ENCODE data around the gene OAS3.

The OAS3 gene

DNA sequence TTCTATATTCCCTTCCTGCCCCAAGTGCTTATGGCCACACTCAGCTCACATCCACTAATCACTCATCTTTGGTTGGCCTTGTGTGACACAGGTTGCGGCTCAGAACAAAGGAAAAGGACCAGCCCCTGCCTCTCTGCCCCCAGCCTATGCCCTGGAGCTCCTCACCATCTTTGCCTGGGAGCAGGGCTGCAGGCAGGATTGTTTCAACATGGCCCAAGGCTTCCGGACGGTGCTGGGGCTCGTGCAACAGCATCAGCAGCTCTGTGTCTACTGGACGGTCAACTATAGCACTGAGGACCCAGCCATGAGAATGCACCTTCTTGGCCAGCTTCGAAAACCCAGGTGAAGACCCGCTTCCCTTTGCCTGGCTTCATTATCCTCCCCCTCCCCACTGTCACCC lies 24.3 kb downstream of the OAS3 start:
- FAIRE-seq: no peak

DNA sequence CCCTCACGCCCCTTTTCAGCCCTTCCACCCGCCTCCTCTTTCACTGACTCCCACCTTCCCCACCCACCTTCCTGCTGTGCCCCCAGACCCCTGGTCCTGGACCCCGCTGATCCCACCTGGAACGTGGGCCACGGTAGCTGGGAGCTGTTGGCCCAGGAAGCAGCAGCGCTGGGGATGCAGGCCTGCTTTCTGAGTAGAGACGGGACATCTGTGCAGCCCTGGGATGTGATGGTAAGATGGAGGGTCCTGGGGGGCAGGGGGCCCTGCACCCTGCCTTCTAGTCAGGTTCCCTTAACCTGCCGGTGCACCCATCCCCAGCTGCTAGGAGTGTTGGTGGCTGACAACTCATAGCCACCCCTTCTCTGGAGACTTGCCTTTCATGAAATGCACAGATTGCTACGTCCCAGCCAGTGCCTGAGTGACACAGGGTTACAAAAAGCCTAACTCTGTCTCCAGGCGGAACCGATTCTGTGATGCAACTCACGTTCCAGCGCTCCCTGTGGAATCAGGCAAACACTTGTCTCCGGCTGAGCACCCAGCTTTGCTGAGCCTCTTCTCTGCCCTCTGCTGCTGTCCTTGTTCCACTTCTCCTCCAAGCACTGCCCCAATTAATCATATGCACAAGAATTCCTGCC lies 25.1 kb downstream of the OAS3 start:
- FAIRE-seq: no peak

DNA sequence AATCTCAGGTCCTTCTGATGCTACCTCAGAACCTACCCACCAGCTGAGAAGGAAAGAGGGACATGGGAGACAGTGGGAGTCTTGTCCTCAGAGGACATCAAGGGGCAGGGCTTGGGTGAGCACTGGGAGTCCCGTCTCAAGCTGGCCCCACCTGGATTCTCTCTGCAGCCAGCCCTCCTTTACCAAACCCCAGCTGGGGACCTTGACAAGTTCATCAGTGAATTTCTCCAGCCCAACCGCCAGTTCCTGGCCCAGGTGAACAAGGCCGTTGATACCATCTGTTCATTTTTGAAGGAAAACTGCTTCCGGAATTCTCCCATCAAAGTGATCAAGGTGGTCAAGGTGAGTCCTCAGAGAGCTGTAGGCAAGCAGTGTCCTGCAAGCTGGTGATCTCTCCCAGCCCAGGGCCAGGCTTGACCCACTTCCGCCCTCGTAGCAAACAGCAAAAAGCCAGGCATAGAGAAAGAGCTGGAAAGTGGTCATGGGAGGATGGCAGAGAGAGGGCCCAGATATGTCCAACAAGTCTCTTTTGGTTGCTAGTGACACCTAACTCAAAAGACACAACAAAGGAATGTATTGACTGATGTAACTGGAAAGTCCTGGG lies 25.9 kb downstream of the OAS3 start:
- no peak for FAIRE-seq

DNA sequence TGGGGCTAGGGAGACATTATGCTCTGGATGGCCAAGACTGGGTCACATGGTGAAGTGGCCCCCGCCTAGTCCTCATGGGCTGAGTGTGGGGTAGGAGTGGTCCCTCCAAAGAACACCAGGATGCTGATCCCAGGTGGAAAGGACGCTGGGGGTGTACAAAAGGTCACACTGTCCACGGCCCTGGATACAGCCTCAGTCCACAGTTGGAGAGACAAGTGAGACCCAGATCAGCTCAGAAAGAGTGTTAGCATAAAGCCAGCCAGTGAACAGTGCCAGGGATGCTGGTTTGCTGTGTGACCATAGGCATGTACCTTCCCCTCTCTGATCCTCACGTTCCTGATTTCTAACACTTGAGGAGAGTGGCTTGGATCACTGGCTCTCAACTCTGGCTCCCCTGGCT lies 26.6 kb downstream of the OAS3 start:
- FAIRE-seq: no peak

DNA sequence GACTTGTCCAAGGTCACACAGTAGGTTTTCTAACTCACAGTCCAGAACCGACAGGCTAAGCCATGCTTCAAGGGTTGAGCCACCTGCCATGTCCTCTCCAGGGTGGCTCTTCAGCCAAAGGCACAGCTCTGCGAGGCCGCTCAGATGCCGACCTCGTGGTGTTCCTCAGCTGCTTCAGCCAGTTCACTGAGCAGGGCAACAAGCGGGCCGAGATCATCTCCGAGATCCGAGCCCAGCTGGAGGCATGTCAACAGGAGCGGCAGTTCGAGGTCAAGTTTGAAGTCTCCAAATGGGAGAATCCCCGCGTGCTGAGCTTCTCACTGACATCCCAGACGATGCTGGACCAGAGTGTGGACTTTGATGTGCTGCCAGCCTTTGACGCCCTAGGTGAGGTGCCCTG lies 27.4 kb downstream of the OAS3 start:
- FAIRE-seq: no peak

DNA sequence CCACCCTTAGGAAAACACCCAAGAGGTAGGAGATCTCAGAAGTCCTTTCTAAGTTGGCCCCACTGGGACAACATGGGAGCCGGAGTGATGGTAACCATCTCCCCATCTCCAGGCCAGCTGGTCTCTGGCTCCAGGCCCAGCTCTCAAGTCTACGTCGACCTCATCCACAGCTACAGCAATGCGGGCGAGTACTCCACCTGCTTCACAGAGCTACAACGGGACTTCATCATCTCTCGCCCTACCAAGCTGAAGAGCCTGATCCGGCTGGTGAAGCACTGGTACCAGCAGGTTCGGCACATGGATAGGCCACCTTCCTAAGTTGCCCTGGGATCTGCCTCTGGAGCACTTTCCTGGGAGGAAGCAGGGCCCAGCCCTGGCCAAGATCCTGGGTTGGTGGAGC lies 29.0 kb downstream of the OAS3 start:
- FAIRE-seq: no peak

DNA sequence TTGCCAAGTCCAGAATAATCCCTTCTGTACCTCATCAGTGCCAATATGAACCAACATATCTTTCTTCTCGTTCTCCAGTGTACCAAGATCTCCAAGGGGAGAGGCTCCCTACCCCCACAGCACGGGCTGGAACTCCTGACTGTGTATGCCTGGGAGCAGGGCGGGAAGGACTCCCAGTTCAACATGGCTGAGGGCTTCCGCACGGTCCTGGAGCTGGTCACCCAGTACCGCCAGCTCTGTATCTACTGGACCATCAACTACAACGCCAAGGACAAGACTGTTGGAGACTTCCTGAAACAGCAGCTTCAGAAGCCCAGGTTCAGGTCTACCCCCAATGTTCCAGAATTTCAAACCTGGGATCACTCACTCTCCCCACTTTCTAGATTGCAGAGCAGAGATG lies 29.6 kb downstream of the OAS3 start:
- no peak for FAIRE-seq

DNA sequence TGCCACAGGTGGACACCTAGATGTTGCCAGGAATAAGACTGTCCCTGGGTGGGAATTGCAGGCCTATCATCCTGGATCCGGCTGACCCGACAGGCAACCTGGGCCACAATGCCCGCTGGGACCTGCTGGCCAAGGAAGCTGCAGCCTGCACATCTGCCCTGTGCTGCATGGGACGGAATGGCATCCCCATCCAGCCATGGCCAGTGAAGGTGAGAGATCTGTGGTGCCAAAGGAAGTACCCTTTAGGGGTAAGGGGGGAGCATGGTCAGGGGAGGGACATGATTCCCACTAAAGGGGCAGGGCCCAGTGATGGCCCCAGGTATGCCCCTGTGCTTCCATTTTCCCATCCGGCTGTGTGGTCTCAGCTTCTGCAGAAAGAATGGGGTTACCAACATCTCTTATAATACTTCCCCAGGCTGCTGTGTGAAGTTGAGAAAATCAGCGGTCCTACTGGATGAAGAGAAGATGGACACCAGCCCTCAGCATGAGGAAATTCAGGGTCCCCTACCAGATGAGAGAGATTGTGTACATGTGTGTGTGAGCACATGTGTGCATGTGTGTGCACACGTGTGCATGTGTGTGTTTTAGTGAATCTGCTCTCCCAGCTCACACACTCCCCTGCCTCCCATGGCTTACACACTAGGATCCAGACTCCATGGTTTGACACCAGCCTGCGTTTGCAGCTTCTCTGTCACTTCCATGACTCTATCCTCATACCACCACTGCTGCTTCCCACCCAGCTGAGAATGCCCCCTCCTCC lies 31.5 kb downstream of the OAS3 start:
- no peak for FAIRE-seq

DNA sequence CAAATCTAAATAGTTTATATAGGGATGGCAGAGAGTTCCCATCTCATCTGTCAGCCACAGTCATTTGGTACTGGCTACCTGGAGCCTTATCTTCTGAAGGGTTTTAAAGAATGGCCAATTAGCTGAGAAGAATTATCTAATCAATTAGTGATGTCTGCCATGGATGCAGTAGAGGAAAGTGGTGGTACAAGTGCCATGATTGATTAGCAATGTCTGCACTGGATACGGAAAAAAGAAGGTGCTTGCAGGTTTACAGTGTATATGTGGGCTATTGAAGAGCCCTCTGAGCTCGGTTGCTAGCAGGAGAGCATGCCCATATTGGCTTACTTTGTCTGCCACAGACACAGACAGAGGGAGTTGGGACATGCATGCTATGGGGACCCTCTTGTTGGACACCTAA lies 32.1 kb downstream of the OAS3 start:
- no peak for FAIRE-seq

DNA sequence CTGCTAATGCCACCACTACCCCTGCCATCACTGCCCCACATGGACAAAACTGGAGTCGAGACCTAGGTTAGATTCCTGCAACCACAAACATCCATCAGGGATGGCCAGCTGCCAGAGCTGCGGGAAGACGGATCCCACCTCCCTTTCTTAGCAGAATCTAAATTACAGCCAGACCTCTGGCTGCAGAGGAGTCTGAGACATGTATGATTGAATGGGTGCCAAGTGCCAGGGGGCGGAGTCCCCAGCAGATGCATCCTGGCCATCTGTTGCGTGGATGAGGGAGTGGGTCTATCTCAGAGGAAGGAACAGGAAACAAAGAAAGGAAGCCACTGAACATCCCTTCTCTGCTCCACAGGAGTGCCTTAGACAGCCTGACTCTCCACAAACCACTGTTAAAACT lies 33.0 kb downstream of the OAS3 start:
- FAIRE-seq: no peak

DNA sequence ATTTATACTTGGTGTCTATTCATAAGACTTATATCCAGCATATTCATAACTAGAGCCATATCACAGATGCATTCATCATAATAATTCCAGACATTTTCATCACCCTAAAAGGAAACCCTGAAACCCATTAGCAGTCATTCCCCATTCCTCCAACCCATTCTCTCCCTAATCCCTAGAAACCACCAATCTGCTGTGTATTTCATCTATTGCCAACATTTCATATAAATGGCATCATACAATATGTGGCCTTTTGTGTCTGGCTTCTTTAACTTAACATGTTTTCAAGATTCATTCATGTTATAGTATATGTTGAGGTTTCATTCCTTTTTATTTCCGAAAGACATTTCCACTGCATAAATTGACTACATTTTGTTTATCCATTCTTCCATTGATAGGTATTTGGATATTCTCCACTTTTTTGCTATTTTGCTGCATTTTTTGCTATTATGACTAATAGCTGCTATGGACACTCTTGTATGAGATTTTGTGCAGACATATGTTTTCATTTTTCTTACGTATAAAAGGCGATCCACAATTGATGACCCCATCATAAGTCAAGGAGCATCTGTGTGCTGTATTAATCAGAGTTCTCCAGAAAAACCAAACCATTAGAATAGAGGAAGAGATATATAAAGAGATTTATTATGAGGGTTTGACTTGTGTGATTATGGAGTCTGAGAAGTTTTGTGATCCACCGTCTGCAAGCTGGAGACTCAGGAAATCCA lies 34.9 kb downstream of the OAS3 start:
- no peak for FAIRE-seq

DNA sequence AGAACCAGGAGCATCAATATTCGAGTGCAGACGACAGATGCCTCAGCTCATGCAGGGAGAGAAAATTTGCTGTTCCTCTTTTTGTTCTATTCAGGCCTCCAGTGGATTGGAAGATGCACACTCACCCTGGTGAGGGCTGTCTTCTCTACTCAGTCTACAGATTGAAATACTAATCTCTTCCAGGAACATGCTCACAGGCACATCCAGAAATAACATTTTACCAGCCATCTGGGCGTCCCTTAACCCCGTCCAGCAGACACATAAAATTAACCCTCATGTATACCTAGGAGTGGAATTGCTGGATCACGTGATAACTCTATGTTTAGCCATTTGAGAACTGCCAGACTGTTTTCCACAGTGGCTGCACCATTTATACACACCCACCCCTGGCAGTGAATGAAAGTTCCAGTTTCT lies 35.6 kb downstream of the OAS3 start:
- no peak for FAIRE-seq

DNA sequence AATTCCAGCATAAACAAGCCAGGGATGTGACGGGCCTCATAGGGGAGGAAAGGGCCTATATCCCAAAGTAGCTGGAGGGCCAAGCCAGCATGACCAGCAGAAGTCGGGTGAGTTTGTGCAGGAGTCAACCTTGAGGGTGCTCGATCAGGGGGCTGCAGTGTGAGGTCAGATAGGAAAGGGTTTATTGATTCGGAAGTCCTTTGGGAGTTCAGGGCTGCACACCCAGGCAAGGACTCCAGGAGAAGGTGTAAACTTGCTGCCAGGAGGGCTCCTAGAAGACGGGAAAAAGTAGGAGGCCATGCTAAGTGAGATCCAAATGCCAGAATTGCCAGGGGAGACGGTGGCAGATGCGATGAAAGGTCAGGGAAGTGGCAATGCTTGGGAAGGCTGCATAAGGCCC lies 36.6 kb downstream of the OAS3 start:
- no peak for FAIRE-seq

DNA sequence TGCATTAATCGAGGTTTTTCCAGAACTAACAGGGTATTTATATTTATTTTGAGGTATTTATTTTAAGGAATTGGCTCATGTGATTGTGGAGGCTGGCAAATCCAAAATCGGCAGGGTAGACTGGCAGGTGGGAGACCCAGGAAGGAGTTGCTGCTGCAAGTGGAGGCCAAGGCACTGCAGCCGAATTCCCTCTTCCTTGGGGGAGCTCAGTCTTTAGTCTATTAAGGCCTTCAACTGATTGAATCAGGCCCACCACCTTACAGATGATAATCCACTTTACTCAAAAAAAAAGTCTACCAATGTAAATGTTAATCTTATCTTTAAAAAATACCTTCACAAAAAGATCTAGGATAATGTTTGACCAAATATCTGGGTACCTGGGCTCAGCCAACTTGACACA lies 38.9 kb downstream of the OAS3 start:
- FAIRE-seq: no peak

DNA sequence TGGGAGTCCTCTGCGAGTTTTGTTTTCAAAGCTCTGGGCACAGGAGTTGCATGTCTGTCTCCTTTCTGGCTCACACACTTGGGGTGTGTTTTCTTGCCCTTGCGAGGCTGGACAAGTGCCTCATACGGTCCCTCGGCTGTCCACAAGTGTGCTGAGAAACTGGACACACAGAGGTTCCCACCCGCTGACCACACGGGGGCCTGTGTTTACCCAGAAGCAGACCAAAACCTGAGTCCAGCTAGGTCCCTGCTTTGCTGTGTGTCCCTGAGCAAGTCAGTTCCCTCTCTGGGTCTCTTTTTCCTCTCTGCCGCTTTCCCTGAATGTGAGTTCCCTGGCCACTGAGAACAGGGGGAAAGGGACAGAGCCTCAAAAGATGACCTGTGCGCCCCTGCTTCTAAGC lies 39.4 kb downstream of the OAS3 start:
- FAIRE-seq: no peak

DNA sequence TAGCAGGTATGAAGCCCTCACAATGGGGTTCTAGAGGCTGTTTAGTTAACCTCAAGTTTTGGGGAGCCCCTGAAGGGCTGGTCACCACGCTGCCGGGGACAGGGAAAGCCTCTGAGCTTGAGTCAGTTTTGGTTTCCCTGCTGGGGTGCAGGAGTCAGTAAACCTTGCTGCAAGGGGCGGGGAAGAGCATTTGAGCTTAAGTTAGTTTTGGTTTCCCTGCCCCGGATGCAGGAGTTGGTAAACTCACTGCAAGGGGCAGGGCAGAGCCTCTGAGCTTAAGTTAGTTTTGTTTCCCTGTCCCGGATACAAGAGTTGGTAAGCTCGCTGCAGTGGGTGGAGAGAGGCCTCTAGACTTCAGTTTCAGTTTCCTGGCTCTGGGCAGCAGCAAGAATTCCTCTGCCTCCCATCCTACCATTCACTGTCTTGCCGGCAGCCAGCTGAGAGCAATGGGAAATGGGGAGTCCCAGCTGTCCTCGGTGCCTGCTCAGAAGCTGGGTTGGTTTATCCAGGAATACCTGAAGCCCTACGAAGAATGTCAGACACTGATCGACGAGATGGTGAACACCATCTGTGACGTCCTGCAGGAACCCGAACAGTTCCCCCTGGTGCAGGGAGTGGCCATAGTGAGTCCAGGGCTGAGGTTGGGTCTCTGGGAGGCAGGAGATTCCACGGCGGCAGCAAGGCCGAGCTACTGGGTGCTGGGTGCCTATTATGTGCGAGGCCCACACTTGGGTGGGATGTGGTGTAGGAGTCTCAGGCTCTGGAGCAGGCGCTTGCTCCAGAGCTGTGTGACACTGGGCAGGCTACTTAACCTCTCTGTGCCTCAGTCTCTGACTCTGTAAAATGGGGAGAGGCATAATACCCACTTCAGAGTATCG lies 40.1 kb downstream of the OAS3 start, which contains the start of gene OAS2:
Gene OAS2 (plus strand): TSS at position 357 of the 878 bp plus-strand sequence. CDS start 90 bp downstream, at position 447.
- FAIRE-seq: no peak

DNA sequence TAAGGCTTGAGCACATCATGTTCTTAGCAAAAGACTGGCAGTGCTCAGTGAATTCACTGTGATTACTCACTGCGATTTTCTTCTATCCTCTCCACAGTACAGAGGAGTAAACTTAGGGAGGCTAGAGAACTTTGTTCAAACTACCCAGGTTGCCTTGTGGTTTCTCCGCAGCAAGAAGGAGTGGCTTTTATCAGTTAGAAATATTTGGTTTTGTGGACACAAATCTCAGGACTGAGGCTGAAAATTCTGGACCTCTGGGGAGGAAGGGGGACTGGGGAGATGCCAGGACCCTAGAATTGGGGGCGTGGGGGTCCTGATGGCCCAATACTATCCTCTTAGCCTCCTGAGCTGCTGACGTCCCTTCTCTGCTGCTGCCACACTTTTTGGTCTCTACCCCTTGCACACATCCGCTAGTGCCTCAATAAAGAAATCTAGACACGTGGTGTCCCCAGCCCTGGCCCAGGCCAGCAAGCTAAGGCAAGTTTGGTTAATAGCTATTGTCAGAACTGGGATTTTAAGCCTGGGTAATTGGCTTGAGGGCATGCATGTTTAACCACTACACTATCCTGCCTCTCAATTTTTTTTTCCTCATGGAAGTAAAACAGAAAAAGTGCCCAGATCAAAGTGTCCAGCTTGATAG lies 40.9 kb downstream of the OAS3 start:
- no peak for FAIRE-seq

DNA sequence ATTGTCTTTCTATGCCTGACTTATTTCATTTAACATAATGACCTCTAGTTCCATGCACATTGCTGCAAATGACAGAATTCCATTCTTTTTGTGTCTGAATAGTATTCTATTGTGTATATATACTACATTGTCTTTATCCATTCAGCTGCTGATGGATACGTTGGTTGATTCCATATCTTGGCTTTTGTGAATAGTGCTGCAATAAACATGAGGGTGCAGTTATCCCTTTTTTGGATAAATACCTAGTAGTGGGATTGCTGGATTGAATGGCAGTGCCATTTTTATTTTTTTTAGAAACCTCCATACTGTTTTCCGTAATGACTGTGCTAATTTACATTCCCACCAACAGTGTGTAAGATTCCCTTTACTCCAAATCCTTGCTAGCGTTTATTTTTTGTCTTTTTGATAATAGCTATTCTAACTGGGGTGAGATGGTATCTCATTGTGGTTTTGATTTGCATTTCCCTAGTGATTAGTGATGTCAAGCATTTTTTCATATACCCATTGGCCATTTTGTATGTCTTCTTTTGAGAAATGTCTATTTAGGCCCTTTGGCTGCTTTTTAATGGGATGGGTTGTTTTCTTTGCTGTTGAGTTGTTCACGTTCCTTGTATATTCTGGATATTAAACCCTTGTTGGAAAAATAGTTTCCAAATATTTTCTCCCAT lies 42.4 kb downstream of the OAS3 start:
- no peak for FAIRE-seq

DNA sequence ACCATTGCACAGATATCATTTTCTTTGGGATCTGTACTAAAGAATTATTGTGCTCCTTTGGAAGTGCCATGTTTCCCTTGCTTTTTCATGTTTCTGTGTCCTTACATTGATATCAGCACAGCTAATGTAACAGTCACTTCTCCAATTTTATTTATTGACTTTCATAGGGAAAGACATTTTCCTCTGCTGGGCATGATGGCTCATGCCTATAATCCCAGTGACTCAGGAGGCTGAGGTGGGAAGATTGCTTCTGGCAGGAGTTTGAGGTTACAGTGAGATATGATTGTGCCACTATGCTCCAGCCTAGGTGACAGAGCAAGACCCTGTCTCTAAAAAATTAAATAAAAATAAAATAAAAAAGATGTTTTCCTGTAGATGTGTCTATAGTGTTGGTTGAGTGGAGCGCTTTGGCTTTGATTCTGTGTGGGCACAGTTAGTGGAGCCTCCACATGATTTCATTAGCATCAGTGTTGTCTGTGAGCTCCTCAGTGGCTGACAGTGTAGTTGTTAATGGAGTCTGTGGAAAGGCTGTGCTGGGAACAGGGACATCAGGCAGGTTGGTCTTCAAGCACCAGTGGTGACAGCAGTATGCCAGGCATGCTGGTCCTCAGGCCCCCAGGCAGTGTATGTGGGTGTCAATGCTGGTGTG lies 47.5 kb downstream of the OAS3 start:
- no peak for FAIRE-seq

DNA sequence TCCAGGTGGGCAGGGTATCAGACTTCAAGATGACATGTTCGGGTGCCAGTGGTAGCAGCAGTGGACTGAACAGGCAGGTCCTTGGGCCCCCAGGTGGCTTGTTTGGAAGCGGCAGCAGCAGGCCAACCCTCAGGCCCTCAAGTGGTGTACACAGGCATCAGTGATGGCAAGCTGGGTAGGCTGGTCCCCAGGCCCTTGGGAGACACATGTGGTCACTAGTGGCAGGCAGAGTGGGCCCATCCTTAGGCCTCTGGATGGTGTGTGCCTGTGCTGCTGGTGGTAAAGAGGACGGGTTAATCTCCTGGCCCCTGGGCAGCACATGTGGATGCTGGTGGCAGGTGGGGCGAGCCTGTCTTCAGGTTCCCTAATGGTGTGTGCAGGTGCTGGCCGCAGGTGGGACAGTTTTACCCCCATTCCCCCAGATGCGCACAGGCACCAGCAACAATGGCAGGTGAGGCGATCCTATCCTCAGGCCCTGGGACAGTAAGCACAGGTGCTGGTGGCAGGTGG lies 48.1 kb downstream of the OAS3 start:
- no peak for FAIRE-seq

DNA sequence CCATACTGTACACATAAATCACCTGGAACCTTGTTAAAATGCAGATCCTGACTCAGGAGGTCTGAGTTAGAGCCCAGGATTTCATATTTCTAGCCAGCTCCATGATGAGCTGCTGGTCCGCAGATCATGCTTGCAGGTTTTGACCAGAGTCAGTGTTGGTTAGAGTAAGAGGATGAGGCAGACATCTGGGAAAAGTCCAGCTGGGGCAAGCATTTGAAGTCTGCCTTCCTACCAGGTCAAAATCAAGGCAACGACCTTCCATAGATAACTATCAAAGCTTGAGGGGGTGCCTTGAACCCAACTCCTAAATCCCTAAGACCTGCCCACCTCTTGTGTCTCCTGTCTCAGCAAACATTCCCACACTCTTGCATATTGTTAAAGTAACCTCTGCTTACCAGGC lies 49.3 kb downstream of the OAS3 start:
- FAIRE-seq: no peak

Measured in TTC549 (cell line).